ENCODE measurements around the gene GOLGB1.
"Not testable (repeated sequence)": the region's sequence is repeated elsewhere in the genome, so short reads cannot be mapped to it uniquely, and the experiment has no call there.

Gene GOLGB1

GRCh38 chr3:121739902-121740301, 9.6 kb downstream of the GOLGB1 start:
- no peak for DNase-seq (ENCODE audit: low spot score)

- DNase-seq (ENCODE audit: low spot score), result no peak
These were observed 11.9 kb downstream of the GOLGB1 start for GRCh38 chr3:121737644-121738043.

GRCh38 chr3:121736112-121736511, 13.4 kb downstream of the GOLGB1 start:
- no peak for DNase-seq (ENCODE audit: low spot score)

- DNase-seq (ENCODE audit: low spot score), result no peak
These were observed 14.4 kb downstream of the GOLGB1 start for GRCh38 chr3:121735047-121735696.

GRCh38 chr3:121730940-121731687, 18.4 kb downstream of the GOLGB1 start:
- DNase-seq (ENCODE audit: low spot score), result no peak

- DNase-seq (ENCODE audit: low spot score), result no peak
These were observed 25.4 kb downstream of the GOLGB1 start for GRCh38 chr3:121724130-121724529.

- DNase-seq (ENCODE audit: low spot score), result no peak
These were observed 26.1 kb downstream of the GOLGB1 start for GRCh38 chr3:121723485-121723884.

- DNase-seq (ENCODE audit: low spot score), result no peak
These were observed 27.1 kb downstream of the GOLGB1 start for GRCh38 chr3:121722411-121722810.

GRCh38 chr3:121720163-121720562, 29.4 kb downstream of the GOLGB1 start:
- DNase-seq (ENCODE audit: low spot score), result no peak

- no peak for DNase-seq (ENCODE audit: low spot score)
These were observed 30.1 kb downstream of the GOLGB1 start for GRCh38 chr3:121719423-121719822.

GRCh38 chr3:121718205-121718846, 31.2 kb downstream of the GOLGB1 start:
- no peak for DNase-seq (ENCODE audit: low spot score)

- no peak for DNase-seq (ENCODE audit: low spot score)
These were observed 39.2 kb downstream of the GOLGB1 start for GRCh38 chr3:121710347-121710746.

- DNase-seq (ENCODE audit: low spot score), result no peak
These were observed 41.8 kb downstream of the GOLGB1 start for GRCh38 chr3:121707531-121708273.

- DNase-seq (ENCODE audit: low spot score), result no peak
These were observed 44.0 kb downstream of the GOLGB1 start for GRCh38 chr3:121705541-121705940.

GRCh38 chr3:121703973-121704372, 45.6 kb downstream of the GOLGB1 start:
- DNase-seq (ENCODE audit: low spot score), result no peak

GRCh38 chr3:121698901-121699300, 50.6 kb downstream of the GOLGB1 start:
- no peak for DNase-seq (ENCODE audit: low spot score)

- no peak for DNase-seq (ENCODE audit: low spot score)
These were observed 51.1 kb downstream of the GOLGB1 start for GRCh38 chr3:121698476-121698875.

- no peak for DNase-seq (ENCODE audit: low spot score)
These were observed 53.4 kb downstream of the GOLGB1 start for GRCh38 chr3:121696186-121696585.

GRCh38 chr3:121692010-121692699, 57.4 kb downstream of the GOLGB1 start:
- no peak for DNase-seq (ENCODE audit: low spot score)

- no peak for DNase-seq (ENCODE audit: low spot score)
These were observed 58.6 kb downstream of the GOLGB1 start for GRCh38 chr3:121690777-121691405.

- not testable (repeated sequence) for DNase-seq (ENCODE audit: low spot score)
These were observed 60.8 kb downstream of the GOLGB1 start for GRCh38 chr3:121688747-121689146.

All from AG08396 (cell line).